ENCODE measurements around the gene MATN1. TPM values are rescaled to one million over a fixed set of nuclear protein-coding genes. Genes with fewer than 3 reads are reported as not detected.
A peak's percentile ranks its signal among the peaks of the same experiment; 100 is the strongest.

Gene MATN1
- total RNA-seq, 1 donor from 2014 or later = not detected

- DNase-seq (ENCODE audit: low read depth) = peak; percentile 97
These were observed 9.1 kb upstream of the MATN1 start for GRCh38 chr1:30732277-30732996.

GRCh38 chr1:30731806-30732276 is 8.5 kb upstream of the MATN1 start:
- no peak for DNase-seq (ENCODE audit: low read depth)

DNA sequence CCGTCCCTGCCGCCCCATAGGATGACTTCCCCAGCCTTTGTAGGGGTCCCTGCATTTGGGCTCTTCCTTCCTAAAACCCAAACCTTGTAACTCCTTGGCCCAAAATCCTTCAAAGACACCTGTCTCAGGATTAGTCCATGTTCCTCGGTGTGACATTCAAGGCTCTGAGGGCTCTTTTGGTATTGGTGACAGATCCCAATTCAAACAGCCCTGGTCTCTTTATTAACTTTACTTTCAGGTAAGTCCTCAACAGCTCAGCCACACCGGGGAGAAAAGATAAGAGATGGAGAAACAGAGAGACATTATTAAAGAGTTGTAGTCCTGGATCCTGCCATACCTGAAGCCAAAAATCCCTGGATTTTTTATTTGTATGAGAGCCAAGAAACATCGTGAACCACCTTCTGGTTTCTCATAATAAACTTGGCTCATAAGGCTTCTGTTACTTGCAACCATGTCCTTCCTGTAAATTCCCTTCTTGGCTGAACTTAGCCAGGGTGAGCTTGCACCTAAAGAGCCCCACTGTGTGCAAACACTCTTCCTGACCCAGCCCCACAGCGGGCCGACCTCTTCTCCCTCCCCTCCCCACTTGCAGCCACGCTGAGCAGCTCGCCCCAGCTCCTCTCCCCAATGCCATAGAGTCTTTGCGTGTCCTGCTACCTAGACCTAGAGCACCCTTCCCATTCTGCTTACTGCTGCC is 7.9 kb upstream of the MATN1 start:
- DNase-seq (ENCODE audit: low read depth) = no peak

DNA sequence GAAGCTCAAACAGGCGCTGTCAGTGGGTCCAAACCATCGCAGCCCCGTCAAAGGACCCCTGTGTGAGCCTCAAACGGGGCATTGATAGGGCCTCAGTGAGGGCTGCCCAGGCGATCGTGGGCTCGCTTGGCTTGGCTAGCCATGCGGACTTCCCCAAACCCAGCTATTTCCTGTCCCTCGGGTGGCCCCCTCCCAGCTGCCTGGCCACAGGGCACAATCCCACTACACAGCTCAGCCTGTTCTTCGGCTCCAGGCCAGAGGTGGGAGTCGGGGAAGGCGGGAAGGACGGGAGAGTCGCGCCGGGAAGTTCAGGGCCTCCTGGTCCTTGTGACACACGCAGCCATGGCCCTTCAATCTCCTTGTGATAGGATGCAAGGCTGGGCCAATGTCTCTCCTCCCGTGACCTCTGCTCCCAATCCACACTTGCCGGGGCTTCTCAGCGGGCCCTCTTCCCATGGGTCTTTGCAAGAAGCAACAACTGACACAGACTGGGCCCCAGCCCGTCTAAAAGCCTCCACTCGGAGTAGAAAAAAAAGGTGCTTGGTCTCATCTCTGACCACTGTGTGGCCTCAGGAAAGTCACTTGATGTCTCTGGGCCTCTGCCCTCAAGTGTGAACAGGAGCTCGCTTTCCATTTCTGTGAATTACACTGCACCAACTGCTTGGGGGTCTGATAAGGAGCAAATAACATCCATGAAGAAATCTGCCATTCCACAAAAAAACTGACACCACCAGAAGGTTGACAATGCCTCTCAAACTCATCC is 7.1 kb upstream of the MATN1 start:
- DNase-seq (ENCODE audit: low read depth) = no peak

DNA sequence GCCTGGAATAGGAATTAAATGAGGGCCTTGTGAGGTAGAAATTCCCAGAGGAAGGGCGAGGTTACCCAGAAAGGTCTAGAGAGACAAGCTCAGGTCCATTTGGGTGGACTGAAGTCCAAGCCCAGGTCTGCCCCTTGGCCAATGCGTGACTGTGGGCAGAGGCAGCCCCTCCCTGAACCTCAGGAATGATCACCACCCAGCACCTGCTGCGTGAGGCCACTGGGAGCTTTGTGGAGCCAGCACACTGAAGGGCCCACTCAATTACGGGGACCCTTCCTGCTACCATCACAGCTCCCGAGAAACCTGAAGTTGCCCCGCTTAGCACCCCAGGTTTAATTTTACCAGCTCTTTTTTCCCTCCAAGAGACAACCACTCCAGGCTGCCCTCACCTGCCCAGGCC is 6.5 kb upstream of the MATN1 start:
- DNase-seq (ENCODE audit: low read depth) = peak; percentile 91

DNA sequence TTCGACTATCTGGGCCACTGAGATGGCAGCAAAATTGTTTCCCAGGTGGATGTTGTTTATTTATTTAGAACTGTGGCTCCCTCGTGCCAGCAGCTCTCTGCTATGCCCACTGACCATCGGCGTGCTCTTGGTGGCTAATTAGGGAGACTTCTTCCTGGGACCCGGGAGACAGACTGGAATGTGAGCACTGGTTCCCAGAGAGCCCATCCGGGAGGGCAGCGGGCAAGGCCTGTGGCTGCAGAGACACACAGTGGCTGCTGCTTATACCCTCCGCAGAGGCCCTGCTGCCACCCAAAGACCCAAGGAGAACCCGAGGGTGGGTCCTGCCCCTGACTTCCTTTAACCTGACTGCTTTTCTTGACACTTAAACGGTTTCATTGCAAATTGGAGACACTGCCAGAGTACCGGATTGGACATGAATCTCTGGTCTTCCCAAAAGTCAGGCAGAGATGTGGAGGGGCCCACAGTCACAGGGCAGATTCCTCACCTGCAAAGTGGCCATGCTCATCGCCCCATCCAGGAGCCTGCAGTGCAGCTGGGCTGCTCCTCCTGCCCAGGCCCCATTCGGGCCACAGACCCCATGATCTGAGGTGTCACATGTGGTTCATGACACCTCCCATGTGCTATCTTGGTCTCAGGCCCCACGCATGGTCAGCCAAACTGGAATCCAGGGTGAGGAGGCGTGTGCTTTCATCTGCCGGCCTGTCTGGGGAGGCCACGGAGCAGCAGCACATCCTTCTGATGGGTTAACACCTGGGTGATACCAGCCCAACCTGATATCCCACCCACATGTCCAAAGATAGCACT is 5.7 kb upstream of the MATN1 start:
- DNase-seq (ENCODE audit: low read depth) = peak; percentile 76

DNA sequence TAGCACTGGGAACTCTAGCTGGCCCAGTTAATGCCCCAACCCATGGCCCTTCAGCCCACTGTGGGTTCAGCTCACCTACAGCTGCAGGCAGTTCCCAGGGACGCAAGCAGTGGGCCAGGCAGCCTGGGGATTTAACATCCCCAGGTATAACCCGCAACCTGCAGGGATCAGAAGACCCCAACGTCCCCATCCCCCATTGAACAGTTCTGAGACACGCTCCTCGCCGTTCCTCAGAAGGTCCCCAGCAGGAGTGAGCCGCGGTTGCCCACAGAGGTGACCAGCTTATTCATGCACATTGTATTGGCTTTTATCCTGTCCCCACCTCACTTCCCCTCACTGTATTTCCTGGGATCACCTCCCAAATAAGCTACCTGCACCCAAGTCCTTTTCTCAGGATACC is 5.0 kb upstream of the MATN1 start:
- DNase-seq (ENCODE audit: low read depth) = no peak

GRCh38 chr1:30727824-30728223 is 4.4 kb upstream of the MATN1 start:
- peak; percentile 53 for DNase-seq (ENCODE audit: low read depth)

GRCh38 chr1:30726773-30727684 is 3.6 kb upstream of the MATN1 start:
- DNase-seq (ENCODE audit: low read depth) = no peak

GRCh38 chr1:30726236-30726635 is 2.9 kb upstream of the MATN1 start:
- no peak for DNase-seq (ENCODE audit: low read depth)

- DNase-seq (ENCODE audit: low read depth) = no peak
These were observed 2.2 kb upstream of the MATN1 start for GRCh38 chr1:30725450-30726095.

- DNase-seq (ENCODE audit: low read depth) = no peak
These were observed 1.5 kb upstream of the MATN1 start for GRCh38 chr1:30724655-30725421.

- no peak for DNase-seq (ENCODE audit: low read depth)
These were observed 790 bp upstream of the MATN1 start for GRCh38 chr1:30724175-30724574.

DNA sequence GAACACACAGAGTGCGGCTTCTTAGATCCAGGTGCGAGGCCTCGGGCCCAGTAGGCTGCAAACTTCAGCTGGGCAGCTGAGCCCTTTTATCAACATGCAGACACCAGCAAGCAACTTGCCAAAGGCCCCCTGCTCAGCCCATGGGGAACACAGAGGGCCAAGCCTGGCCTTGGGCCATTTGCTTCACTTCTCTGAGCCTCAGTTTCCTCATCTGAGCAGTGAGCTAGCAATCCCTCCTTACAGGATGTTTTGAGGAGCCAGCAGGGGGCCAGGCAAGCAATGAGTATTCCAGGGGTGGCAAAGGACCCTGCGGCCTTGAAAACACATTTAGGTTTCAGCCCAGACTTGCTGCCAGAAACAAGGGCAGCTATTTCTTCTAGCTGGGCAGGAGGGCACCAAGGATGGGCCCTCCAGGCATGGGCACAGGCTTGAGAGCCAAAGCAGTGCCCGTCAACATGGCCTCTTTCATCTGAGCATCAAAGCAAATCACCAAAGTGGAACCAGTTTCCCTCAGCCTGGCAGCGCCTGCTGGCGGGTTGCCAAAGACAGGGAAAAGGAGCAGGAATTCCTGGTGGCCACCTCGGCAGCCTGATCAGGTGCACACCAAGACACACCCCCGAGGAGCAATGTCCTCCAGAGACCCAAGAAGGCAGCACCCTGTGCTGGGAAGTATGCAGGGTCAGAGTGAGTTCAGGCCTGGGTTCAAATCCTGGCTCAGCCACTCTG is 1.4 kb downstream of the MATN1 start:
- no peak for DNase-seq (ENCODE audit: low read depth)

GRCh38 chr1:30721341-30721793 is 2.0 kb downstream of the MATN1 start:
- no peak for DNase-seq (ENCODE audit: low read depth)

DNA sequence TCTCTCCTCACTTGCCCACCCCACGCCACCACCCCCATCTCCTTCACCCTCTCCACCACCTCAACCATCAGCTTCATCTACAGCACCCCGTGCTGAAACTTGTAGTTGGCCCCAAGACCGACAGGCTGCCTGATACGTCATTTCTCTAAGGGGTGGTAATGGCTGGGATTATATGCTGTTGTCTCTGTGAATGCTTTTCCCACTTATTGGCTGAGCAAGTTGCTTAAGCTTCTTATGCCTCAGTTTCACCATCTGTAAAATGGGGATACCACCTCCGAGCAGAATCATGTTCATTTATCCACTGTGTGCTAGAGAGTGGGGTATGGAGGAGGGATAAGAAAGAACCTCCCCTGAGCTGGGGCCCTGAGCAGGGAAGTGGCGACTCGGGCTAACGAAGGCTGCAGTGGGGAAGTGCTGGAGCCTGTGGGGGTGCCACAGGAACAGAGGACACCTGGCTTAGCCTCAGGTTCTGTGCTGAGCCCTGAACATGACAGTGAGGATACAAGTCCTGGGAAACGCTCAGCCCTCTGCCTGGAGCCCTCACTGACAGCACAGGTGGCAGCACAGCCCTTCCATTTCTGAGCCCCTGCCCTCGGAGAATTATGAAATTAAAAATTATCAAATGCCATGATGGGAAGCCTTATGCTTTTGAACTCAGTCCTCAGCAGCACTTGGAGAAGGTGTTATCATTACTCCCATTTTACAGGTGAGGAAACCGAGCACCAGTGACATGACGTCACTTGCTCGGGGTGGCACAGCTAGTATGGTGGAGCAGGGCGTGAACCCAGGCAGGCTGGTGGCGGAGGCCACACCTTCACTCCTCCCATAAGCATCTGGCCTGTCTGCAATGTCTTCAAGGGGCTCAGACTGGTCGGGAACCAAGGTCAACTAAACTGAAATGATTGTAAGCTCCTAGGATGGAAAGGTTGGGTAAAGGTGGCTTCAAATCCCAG is 2.8 kb downstream of the MATN1 start:
- no peak for DNase-seq (ENCODE audit: low read depth)

Data from myocyte (in vitro differentiated cells).